GM12874 (cell line): ENCODE results near the gene DNMT1.

Experiments used
- TF ChIP-seq, protein P1 (sequence below): IDR thresholded peaks from 2 replicates; pipeline ENCODE4 v1.5.1; 2011; ENCODE audit warnings: low read depth, mild to moderate bottlenecking, control low read depth, low read length, moderate library complexity; ENCODE audit not compliant: insufficient read depth

DNMT1 gene

DNA sequence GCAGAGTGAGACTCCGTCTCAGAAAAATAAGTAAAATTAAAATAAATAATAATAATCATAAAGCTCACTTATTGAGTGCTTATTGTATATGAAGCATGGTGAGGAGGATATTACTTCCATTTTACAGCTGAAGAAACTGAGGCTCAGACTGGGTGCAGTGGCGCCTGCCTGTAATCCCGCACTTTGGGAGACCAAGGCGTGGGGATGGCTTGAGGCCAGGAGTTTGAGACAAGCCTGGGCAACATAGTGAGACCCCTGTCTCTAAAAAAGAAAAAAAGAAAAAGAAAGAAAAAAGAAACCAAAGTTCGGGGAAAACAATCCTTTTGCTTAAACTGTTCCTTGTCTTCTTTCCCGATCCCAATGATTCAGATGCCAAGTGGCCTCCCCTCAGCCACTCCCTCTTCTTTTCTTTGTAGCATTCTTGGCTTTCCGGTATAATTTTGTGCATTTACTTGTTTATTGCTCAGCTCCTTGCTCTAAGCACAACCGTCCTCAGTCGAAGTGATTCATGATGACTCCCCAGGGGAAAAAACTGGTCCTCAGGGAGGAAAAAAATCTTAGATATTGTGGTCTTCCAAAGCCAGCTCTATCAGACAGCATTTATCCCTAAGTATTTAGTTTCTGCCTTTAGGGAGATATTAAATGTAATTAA lies 74.1 kb downstream of the DNMT1 start:
- TF ChIP-seq, protein P1, sequence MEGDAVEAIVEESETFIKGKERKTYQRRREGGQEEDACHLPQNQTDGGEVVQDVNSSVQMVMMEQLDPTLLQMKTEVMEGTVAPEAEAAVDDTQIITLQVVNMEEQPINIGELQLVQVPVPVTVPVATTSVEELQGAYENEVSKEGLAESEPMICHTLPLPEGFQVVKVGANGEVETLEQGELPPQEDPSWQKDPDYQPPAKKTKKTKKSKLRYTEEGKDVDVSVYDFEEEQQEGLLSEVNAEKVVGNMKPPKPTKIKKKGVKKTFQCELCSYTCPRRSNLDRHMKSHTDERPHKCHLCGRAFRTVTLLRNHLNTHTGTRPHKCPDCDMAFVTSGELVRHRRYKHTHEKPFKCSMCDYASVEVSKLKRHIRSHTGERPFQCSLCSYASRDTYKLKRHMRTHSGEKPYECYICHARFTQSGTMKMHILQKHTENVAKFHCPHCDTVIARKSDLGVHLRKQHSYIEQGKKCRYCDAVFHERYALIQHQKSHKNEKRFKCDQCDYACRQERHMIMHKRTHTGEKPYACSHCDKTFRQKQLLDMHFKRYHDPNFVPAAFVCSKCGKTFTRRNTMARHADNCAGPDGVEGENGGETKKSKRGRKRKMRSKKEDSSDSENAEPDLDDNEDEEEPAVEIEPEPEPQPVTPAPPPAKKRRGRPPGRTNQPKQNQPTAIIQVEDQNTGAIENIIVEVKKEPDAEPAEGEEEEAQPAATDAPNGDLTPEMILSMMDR = no peak

DNA sequence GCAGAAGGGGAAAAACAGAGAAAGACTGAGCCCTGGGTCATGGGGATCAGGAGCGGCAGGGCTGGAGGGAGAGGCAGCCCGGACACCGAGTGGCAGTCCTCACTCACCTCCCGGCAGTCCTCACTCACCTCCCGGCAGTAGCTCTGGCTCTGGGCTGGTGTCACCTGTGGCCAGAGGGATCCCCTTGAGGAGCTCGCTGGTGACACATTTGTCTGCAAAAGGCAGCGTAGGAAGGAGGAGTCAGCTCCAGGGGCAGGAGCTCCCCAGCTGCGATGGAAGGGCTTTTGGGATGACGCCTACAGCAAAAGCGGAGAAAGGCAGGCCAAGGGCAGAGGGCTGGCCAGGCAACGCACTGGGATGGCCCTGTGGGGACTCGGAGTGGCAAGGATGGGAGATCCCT lies 75.8 kb downstream of the DNMT1 start:
- TF ChIP-seq, protein P1 = no peak

DNA sequence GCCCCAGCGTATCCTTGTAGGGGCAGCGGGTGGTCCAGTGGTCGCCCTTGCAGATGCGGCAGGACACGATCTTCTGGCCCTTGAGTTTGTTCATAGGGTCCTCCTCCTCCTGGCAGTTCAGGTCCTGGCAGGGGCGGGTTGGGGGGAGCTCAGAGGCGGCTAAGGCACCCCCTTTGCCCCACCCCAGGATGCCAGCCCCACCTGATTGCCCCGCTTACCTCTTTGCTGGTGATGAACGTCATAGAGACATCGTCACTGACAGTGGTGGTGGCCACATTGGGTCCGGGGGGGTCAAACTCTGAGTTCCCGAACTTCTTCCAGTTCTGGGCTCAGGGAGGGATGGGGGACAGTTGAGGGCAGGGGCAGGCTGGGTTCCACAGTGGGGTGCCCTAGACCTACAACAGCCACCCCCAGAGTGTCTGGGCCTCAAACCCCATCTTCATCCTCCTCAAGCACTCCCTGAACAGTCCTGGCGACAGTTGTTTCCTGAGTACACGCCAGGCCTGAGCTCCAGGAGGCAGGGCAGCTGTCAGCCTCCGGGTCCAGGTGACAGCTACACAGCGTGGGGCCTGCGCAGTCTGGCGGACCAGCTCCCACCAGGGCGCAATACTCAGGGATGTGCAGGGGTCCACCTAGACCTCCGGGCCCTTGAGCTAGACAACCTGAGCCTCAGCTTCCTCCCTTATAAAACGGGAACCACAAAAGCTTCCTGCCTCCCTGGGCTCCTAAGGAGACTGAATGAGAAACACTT lies 77.7 kb downstream of the DNMT1 start:
- TF ChIP-seq, protein P1 = no peak

DNA sequence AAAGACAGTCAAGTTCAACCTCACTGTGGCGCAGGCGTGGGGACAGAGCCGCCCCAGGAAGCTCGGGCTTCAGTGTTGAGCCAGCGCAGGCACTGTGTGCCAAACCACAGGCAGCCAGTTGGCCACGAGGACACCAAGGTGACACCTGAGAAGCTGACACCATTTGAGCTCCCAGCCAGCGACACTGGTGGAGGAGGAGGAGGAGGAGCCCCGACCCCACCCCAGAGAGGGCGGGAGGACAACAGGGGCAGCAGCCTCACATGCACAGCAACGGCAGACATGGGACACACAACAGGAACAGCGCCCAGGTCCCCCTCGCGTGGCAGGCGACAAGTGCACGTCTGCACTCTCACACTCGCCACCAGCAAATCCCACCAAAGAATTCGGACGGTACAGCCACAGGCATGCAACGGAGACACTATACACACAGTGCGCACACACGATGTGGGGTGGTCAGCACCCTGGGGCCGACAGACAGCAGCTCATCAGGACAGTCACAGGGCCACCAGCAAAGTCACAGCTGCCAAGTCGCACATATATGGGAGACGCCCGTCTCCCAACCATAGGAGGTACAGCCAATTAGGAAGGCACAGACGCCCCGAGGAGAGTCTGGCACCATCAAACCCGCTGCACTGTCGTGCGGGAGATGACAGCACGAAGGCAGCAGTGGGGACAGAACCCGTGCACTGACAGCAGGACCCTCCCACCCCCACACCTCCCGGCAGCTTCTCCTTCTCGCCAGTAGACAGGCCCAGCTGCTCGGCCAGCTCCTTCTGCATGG lies 78.5 kb downstream of the DNMT1 start:
- TF ChIP-seq, protein P1 = no peak

DNA sequence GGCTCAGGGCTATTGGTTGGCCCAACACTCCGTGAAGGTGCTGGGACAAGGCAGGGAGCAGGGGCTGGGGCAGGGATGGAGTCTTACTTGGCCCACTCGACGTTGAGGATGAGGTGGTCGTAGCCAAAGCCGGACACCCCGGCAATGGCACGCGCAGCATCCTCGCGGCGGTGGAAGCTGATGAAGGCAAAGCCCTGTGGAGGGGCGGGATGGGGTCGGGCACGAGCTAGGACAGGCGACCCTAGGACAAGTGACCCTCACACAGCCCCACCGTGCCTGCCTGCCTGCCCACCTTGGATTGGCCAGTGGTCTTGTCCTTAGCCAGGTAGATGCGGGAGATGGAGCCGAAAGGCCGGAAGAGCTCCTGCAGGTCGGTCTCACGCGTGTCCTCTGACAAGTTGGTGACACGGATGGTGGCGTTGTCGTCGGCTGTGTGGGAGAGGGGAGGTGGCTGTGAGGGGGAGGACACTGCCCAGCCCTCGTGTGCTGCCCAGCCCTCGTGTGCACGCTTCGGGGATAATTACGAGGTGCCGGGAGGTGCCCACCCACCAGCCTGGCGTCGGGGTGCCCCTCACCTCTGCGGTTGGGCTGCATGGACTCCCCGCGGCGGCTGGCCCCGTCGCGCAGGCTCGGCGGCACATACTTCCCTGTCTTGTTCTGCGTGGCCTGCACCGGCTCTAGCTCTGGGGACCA lies 79.2 kb downstream of the DNMT1 start:
- TF ChIP-seq, protein P1 = no peak

DNA sequence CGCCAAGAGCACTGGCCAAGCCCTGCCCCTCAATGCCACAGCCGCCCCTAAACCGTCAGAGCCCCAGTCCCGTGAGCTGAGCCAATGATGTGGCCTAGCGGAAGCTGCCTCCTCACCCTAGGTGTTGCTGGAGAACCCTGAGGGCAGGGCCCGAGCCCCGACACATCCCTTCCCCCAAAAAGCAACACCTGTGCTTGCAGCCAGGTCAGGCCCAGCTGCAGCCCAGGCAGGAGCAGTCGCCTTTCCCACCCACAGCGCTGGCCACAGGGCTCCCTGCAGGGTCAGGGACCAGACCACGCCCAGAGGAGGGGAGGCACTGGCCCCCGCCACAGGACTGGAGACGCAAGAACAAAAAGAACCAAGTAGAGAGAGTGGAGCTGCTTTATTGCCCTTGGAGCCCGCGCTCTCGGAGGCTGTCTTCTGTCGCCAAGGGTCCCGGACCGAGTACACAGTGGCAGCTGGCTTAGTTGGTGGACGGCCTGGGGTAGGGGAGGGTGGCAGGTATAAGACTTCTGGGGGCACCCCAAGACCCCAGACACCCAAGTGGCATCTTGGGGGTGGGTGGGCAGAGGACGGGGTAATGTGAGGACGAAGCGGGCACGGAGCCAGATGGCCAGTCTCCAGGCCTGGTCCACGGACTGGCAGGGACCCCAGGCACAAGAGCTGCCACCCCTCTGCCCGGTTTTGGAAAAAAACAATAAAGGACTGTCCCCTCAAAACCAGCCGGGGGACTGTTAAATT lies 79.9 kb downstream of the DNMT1 start:
- TF ChIP-seq, protein P1 = no peak
